OCI-LY1 (cell line): ENCODE data around the gene MYH14.
"Not testable (repeated sequence)": the region's sequence is repeated elsewhere in the genome, so short reads cannot be mapped to it uniquely, and the experiment has no call there.

Experiments
- H2AFZ ChIP-seq: fragments of 200-600 bp; sonication (generic), shearing (Covaris generic); 2 replicates; pipeline ENCODE4 v1.6.0; 2014; ENCODE audit warnings: antibody characterized with exemption, mild to moderate bottlenecking, low read length
- H3F3A ChIP-seq: fragments of 200-600 bp; sonication (generic), shearing (Covaris generic); 2 replicates; pipeline ENCODE4 v1.6.0; 2014; ENCODE audit warnings: mild to moderate bottlenecking, antibody characterized with exemption, low read length, moderate library complexity; ENCODE audit not compliant: insufficient read depth
- H3K27ac ChIP-seq: fragments of 200-600 bp; sonication (generic); 2 replicates; pipeline ENCODE4 v1.5.1; 2014; ENCODE audit warnings: low read length, mixed run types, mild to moderate bottlenecking, low read depth; ENCODE audit not compliant: poor library complexity, severe bottlenecking
- H3K27me3 ChIP-seq: fragments of 200-600 bp; sonication (generic); 2 replicates; pipeline ENCODE4 v1.6.0; 2014; ENCODE audit warnings: antibody characterized with exemption, mild to moderate bottlenecking, low read length, moderate library complexity; ENCODE audit not compliant: insufficient read depth
- H3K36me3 ChIP-seq: fragments of 200-600 bp; sonication (generic); 2 replicates; pipeline ENCODE4 v1.6.1; 2014; ENCODE audit warnings: mild to moderate bottlenecking, antibody characterized with exemption, low read length, moderate library complexity, mixed read lengths; ENCODE audit not compliant: insufficient read depth
- H3K4me1 ChIP-seq: fragments of 200-600 bp; sonication (generic); 2 replicates; pipeline ENCODE4 v1.5.1; 2014; ENCODE audit warnings: mild to moderate bottlenecking, low read length, moderate library complexity; ENCODE audit not compliant: insufficient read depth, severe bottlenecking
- H3K4me2 ChIP-seq: fragments of 200-600 bp; sonication (generic), shearing (Covaris generic); 2 replicates; pipeline ENCODE4 v1.6.1; 2014; ENCODE audit warnings: low read length
- H3K4me3 ChIP-seq: fragments of 200-600 bp; sonication (generic); 2 replicates; pipeline ENCODE4 v1.5.1; 2014; ENCODE audit warnings: low read length, low read depth, mild to moderate bottlenecking, mixed read lengths; ENCODE audit not compliant: poor library complexity, severe bottlenecking
- H3K79me2 ChIP-seq: fragments of 200-600 bp; shearing (Covaris generic); 2 replicates; pipeline ENCODE4 v1.6.1; 2016; ENCODE audit warnings: mixed run types, low read length, mixed read lengths; ENCODE audit not compliant: insufficient read depth
- H3K9ac ChIP-seq: fragments of 200-600 bp; sonication (generic), shearing (Covaris generic); 2 replicates; pipeline ENCODE4 v1.6.1; 2014; ENCODE audit warnings: mild to moderate bottlenecking, low read length, mixed read lengths
- H3K9me2 ChIP-seq: fragments of 200-600 bp; sonication (generic), shearing (Covaris generic); 2 replicates; pipeline ENCODE4 v1.6.1; 2014; ENCODE audit warnings: low read depth, mild to moderate bottlenecking, low read length, mixed read lengths
- H3K9me3 ChIP-seq: fragments of 200-600 bp; shearing (Covaris generic); 2 replicates; pipeline ENCODE4 v1.6.1; 2014; ENCODE audit warnings: low read length, mixed read lengths
- H4K20me1 ChIP-seq: fragments of 200-600 bp; sonication (generic), shearing (Covaris generic); 2 replicates; pipeline ENCODE4 v1.6.0; 2016; ENCODE audit warnings: mild to moderate bottlenecking, low read length; ENCODE audit not compliant: insufficient read depth
- CTCF ChIP-seq: fragments of 200-600 bp; sonication (generic), shearing (Covaris generic); IDR thresholded peaks from 2 replicates; pipeline ENCODE4 v1.5.1; 2017; ENCODE audit warnings: mild to moderate bottlenecking, antibody characterized with exemption, low read length, moderate library complexity, mixed read lengths
- EZH2 ChIP-seq: fragments of 200-600 bp; sonication (generic), shearing (Covaris generic); IDR thresholded peaks from 2 replicates; pipeline ENCODE4 v1.8.0; 2017; ENCODE audit warnings: borderline replicate concordance, mixed run types, mild to moderate bottlenecking, antibody characterized with exemption, low read length, moderate library complexity, mixed read lengths

The MYH14 gene

GRCh38 chr19:50349277-50350057 lies 146.0 kb downstream of the MYH14 start:
- H3K4me1 ChIP-seq: peaks cover 57% of the 10 kb centered on the region
- no peaks in the 10 kb centered on the region for H3F3A ChIP-seq
- H2AFZ ChIP-seq: no peak overlapping the region
- no peaks in the 10 kb centered on the region for H4K20me1 ChIP-seq
- H3K27me3 ChIP-seq: no peaks in the 10 kb centered on the region
- H3K36me3 ChIP-seq: no peaks in the 10 kb centered on the region
- peak overlapping the region; percentile 72 for H3K9ac ChIP-seq
- H3K9me3 ChIP-seq: no peaks in the 10 kb centered on the region
- peak overlapping the region; percentile 60 for H3K4me3 ChIP-seq
- no peaks in the 10 kb centered on the region for H3K79me2 ChIP-seq
- peak overlapping the region; percentile 91 for H3K27ac ChIP-seq
- no peaks in the 10 kb centered on the region for H3K9me2 ChIP-seq
- H3K4me2 ChIP-seq: peak overlapping the region; percentile 82
- TF ChIP-seq CTCF: peak; percentile 66
- TF ChIP-seq EZH2: no peak

GRCh38 chr19:50352242-50352641 lies 148.8 kb downstream of the MYH14 start:
- no peaks in the 10 kb centered on the region for H3K36me3 ChIP-seq
- no peaks in the 10 kb centered on the region for H3K9me3 ChIP-seq
- H4K20me1 ChIP-seq: no peaks in the 10 kb centered on the region
- H3K4me3 ChIP-seq: no peak overlapping the region
- H2AFZ ChIP-seq: no peak overlapping the region
- H3K27ac ChIP-seq: no peak overlapping the region
- no peaks in the 10 kb centered on the region for H3K27me3 ChIP-seq
- H3F3A ChIP-seq: no peaks in the 10 kb centered on the region
- no peaks in the 10 kb centered on the region for H3K9me2 ChIP-seq
- peaks cover 31% of the 10 kb centered on the region for H3K4me1 ChIP-seq
- H3K79me2 ChIP-seq: no peaks in the 10 kb centered on the region
- H3K9ac ChIP-seq: no peak overlapping the region
- H3K4me2 ChIP-seq: no peak overlapping the region
- TF ChIP-seq CTCF: no peak
- TF ChIP-seq EZH2: no peak

- not testable (repeated sequence) for H3K27ac ChIP-seq, H3K36me3 ChIP-seq, H3K79me2 ChIP-seq, H3F3A ChIP-seq, H3K9ac ChIP-seq, H3K4me3 ChIP-seq, H3K9me3 ChIP-seq, H2AFZ ChIP-seq, H4K20me1 ChIP-seq, H3K4me2 ChIP-seq, H3K9me2 ChIP-seq, H3K27me3 ChIP-seq
- peaks cover 24% of the 10 kb centered on the region for H3K4me1 ChIP-seq
Measured at GRCh38 chr19:50353487-50353880, 150.1 kb downstream of the MYH14 start.

GRCh38 chr19:50356691-50357177 lies 153.3 kb downstream of the MYH14 start:
- Histone ChIP-seq H3K9me2 (no peaks in the 10 kb centered on the region), H3K9ac (no peak overlapping the region), H3K4me3 (peak overlapping the region; percentile 64), H3F3A (no peaks in the 10 kb centered on the region), H3K27me3 (no peaks in the 10 kb centered on the region), H3K4me2 (peak overlapping the region; percentile 88), H4K20me1 (no peaks in the 10 kb centered on the region), H3K79me2 (no peaks in the 10 kb centered on the region), H3K4me1 (peaks cover 21% of the 10 kb centered on the region), H3K36me3 (no peaks in the 10 kb centered on the region), H2AFZ (no peak overlapping the region), H3K9me3 (no peaks in the 10 kb centered on the region), H3K27ac (no peak overlapping the region)
- TF ChIP-seq CTCF: no peak
- no peak for TF ChIP-seq EZH2
